ENCODE results near the gene SNCB.

- TF ChIP-seq POLR2A (IDR thresholded peaks at IDR 0.05) = no peak
- no peak for TF ChIP-seq CTCF (IDR thresholded peaks at IDR 0.05)
- TF ChIP-seq POLR2AphosphoS5 (IDR thresholded peaks at IDR 0.05; ENCODE audit: insufficient read depth in 1 of 2, low read depth in 1 of 2) = no peak
These were observed 10.3 kb upstream of the SNCB start for GRCh38 chr5:176640616-176641015.

All from vagina (tissue), 2 donors.